Stimulated activated CD8-positive, alpha-beta memory T cell treated with anti-CD3 and anti-CD28 coated beads, Interleukin-15, amount 100 ng/mL, for 4 hours (primary cell): Measurements from ENCODE around the gene CRACDL.

Experiments
- DNase-seq, 2 donors: peaks; one replicate each; pipeline ENCODE4 v3.0.0-alpha.2; 2020; ENCODE audit warnings: low read depth in 2 of 2

Gene CRACDL, protein sequence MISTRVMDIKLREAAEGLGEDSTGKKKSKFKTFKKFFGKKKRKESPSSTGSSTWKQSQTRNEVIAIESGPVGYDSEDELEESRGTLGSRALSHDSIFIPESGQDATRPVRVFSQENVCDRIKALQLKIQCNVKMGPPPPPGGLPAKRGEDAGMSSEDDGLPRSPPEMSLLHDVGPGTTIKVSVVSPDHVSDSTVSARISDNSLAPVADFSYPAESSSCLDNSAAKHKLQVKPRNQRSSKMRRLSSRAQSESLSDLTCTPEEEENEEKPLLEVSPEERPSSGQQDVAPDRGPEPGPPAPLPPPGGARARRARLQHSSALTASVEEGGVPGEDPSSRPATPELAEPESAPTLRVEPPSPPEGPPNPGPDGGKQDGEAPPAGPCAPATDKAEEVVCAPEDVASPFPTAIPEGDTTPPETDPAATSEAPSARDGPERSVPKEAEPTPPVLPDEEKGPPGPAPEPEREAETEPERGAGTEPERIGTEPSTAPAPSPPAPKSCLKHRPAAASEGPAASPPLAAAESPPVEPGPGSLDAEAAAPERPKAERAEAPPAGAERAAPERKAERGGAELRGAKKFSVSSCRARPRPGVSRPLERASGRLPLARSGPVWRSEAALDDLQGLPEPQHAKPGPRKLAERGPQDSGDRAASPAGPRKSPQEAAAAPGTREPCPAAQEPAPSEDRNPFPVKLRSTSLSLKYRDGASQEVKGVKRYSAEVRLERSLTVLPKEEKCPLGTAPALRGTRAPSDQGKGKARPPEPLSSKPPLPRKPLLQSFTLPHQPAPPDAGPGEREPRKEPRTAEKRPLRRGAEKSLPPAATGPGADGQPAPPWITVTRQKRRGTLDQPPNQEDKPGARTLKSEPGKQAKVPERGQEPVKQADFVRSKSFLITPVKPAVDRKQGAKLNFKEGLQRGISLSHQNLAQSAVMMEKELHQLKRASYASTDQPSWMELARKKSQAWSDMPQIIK

DNA sequence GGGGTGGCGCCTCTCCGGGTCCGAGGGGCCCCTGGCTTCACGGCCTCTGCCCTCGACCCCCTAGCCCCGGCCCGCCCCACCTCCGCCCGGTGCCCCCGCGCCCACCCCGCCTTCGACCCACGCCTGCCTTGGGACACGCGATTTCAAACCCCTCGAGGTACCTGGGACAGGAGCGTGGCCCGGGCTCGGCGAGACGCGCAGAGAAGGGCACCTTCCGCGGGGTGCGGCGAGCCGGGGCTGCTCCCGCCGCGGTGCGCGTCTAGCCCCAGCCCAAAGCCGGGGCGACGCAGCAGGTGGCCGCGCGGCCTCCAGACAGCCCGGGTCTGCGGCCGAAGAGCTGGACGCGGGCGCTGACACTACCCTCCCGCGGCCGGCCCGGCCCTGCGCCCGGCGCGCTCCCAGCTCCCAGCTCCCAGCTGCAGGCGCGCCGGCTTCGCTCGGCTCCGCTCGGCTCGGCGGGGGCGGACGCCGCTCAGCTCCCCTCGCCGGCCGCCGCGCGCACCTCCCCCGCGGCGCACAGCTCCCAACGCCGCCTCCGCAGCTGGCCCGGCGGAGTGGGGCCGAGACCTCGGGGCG is at the start of gene CRACDL:
Gene CRACDL (minus strand): TSS at position 449 of the 576 bp plus-strand sequence. CDS start 89,425 bp downstream, outside the sequence.
- no peak for DNase-seq

DNA sequence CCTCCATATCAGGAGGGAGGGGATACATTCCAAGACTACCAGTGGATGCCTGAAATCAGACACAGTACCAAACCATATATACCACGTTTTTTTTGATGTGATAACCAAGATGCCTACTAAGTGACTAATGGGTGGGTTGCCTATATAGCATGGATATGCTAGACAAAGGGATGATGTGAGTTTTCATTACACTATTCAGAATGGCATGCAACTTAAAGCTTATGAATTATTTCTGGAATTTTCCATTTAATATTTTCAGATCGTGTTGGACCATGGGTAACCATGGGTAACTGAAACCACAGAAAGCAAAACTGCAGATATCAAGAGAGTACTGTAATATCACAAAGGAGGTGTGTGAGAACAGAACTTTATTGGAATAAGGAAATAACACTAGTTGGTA is 39.6 kb upstream of the CRACDL start:
- no peak for DNase-seq

DNA sequence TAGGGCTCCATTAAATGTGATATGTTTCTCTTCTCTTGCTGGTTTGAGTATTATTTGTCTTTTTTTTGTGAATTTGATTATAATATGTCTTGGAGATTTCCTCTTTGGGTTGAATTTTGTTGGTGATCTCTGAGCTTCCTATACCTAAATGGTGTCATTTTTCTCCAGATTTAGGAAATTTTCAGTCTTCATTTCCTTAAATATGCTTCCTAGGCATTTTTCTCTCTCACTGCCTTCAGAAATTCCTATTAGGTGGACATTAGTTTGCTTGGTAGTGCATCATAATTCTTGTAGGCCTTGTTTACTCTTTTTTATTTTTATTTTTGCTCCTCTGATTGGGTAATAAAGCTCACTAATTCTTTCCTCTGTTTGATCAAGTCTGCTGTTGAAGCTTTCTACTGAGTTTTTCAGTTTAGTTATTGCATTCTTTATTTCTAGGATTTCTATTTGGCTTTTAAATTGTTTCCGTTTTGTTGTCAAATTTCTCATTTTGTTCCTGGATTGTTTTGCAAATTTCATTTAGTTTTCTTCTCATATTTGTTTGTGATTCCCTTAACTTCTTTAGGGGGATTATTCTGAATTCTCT is 36.6 kb upstream of the CRACDL start:
- no peak for DNase-seq

DNA sequence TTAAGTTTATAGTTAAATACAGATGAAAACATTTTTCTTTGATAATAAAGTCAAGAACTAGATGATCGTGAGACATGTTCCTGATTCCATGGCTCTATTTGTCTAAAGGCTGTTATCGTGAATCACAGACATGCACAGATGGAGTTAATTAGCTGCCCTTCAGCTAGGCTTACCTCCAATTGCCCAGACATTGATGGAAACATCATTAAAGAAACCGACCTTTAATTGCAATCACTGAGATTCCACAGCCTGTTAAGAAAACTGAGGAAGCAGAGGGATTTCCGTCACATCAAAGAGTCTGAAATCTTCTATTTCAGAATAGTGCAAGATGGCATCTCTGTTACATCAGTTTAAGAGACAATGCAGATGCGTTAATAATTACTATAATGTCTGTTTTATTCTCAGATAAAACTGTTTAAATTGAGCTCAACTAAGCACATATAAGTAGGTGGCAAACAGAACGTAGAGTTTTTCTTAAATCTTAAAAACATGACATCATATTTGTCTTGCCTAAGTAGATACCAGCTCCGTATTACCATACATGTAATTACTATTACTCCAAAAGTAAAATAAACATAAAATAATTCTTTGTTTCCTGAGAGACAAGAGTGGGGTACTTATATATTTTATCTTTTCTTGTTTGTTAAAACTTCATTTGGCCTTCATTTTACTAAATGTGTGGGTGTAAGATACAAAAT is 23.9 kb upstream of the CRACDL start:
- DNase-seq, result no peak

DNA sequence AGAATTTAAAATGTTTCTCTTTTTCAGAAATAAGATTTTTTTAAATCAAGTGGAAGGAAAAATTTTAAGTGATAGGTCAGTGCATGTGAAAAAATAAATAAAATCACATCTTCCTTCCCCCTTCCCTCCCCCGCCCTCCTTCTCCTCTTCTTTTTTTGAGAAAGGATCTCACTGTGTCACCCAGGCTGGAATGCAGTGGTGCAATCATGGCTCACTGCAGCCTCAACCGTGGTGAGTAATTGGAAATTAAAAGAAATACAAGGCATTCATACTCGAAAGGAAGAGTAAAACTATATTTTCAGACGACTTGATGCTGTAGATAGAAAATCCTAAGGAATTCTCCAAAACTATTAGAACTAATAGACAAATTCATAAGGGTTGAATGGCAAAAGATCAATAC is 16.9 kb upstream of the CRACDL start:
- DNase-seq, result no peak

DNA sequence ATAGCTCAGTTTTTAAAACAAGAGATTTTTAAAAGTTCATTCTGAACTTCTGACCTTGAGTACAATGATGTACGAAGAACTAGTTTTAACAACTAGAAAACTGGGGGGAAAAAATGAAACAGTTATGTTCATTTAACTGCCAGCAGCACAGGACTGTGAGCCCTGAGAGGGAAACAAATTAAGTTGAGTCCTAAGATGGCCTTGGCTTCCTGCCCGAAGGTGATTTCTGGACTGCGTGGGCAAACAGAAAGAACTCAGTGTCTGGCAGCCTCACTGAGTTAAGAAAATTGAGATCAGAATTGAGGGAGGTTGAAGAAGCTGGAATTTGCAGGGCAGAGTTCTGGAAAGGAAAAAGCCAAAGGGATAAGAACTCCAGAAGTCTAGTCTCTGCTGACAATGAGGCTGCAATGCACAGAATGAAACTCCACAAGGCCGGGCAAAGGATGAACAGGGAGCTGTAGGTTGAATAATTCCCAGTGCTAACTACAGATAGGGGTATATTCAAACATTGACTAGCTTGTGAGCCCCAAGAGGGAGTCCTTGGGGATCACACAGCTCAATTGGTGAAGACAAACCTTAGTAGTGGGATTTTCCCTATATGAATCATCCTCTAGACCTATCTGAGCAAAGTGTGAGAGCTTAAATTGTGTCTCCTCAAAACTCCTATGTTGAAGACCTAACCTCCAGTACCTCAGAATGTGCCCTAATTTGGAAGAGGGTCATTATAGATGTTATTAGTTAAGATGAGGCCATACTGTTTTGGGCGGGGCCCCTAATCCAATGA is 13.1 kb upstream of the CRACDL start:
- no peak for DNase-seq

DNA sequence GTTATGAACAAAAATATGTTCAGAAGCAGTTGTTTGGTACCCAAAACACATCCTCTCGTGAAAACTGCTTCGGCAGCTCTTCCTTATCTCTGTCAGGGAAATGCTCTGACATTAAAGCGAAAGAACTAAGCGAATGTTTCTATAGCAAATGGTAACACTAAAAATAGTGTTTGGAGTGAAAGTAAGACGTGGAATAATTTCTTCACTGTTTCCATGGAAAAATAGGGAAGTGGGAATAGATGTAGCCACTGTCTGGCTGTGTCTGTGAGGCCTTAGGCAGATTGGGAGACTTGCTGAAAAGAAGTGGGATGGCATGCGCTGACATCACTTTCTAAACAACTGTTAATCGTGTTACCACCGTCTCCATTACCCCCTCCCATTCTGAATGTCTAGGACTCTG is 11.5 kb upstream of the CRACDL start:
- no peak for DNase-seq

DNA sequence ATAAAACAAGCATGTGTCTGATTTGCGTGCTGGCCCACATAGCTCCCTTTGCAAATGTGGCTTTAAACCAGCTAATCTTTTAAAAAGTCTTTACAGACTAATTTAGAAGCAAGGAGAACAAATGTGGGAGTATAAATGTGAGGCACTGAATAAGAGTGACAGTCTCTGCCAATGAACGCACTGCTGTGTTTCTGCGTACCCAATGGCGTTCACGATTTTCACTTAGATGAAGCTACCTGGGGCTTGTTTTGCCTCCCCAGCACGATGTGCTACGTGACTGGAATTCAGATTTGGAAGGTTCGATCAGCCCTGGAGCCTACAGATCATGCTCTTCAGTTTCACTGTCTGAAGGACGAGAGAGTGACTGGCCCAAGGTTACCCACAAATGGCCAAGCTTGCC is 10.8 kb upstream of the CRACDL start:
- no peak for DNase-seq

DNA sequence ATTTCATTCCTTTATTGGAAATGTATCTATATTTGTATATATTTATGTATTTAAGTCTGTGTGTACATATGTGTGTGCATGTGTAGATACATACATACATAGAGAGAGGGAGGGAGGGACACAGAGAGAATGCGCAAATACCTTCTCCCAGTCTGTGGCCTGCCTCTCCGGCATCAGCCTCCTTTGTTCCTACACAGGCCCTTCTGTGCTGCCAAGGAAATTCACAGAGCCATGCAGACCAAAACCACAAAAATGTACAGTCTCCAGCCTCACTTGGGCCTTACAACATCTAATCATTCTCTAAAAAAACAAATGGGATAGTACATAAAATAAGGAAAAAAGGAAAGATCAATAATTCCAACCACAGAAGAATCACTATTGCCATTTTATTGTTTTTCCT is 8.8 kb upstream of the CRACDL start:
- DNase-seq, result no peak

DNA sequence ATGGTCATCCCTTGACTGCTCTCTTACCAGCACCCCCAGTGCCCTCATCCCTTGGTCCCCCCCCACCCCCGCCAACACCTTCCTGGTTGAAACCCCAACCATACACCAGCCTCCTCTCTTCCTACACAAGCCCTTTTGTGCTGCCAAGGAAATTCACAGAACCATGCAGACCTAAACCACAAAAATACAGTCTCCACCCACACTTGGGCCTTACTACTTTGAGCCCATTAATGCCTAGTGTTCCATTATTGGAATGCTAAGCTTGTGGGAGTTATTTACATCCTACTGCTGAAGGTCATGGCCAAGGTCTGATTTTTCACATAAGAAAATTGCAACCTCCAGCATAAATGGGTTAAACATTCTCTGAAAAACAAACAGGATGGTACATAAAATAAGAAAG is 4.1 kb upstream of the CRACDL start:
- DNase-seq, result no peak

DNA sequence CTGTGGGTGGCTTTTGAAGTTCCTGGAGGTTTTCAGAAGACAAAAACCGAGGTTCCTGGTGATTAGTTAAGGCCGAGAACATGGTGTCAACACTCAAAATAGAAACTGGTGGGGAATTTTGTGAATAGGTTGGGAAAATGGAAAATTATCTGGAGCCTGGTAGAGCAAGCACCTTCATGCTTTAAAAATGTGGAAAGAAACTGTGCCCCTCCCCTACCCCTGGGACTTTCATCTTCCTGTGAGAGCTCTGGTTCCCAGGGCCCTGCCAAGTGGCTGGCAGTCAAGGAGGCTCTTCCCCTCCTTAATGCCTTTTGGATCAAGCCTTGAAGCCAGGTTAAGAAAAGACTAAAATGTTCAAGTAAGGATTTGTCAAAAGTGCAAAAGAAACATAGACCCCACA is 1.9 kb upstream of the CRACDL start:
- no peak for DNase-seq

DNA sequence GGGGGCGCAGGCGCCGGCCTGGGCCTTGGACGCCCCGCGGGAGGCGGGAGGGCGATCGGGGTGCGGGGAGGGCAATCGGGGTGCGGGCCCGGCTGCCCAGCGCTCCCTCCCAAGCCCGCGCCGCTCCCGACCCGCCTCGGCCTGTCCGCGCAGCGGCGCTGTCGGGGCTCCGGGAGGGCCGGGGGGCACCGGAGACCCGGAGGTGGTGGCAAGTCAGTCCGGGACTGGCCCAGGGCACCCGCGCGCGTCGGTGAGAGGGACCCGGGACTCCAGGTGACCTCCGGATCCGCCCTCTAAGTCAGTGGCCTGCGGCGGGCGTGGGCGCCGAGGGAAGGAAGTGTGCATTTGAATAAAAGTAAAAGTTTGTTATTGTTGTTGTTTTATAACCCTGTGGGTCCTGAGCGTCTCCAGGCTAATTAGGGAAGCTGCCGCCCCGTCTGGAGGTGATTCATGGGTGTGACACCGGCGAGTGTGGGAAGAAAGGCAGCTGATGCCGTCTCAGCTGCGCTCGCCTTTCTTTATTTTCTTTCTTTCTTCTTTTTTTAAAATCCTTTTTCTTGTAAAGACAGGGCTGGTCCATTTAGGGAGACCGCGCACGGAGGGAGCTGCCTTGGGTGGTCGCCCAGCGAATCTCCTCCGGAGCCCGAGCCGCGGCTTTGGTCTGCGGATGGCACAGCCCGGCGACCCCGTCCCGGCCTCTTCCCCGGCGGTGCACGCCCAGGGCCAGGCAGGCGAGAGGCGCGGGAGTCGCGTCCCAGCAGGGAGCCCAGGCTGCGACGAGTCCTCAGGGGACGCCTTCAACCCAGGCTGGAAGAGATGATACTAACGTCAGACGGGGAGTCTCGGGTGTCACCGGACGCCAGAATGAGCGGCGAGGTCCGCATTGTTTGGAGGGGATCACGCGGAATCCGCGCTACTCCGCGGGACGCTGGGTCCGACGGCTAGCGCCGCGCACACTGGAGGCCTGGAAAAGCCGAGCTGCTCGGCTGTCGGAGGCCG is 627 bp upstream of the CRACDL start:
- DNase-seq, result no peak

DNA sequence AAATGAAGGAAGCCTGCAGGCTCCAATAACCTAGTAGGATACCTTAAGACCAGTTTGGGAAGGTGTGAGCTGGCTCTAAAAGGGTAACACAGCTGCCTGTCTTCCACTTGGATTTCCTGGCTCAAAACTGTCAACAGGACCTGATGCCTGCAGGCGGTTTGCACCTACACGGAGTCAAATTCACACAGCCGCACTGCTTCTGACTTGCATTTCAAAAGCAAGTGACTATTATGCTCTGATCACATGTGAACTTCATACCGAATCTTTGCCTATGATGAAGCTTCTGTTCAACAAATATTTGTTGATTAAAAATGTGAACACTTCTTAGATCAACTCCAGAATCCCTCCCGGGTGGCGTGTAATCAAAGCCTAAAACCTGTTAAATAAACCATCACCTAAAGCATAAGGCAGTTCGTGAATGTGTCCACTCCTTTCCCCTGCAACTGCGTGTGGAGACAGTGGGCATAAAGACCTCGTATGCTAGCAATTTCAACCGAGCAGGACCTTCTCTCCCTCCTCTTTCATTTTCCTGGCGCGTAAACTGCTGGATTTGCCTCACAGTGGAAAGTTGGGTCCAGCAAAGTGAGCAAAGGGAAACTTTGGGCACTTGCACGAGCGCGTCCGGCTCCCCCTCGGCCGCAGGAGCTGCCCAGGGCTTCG is 784 bp downstream of the CRACDL start:
- DNase-seq, result no peak

DNA sequence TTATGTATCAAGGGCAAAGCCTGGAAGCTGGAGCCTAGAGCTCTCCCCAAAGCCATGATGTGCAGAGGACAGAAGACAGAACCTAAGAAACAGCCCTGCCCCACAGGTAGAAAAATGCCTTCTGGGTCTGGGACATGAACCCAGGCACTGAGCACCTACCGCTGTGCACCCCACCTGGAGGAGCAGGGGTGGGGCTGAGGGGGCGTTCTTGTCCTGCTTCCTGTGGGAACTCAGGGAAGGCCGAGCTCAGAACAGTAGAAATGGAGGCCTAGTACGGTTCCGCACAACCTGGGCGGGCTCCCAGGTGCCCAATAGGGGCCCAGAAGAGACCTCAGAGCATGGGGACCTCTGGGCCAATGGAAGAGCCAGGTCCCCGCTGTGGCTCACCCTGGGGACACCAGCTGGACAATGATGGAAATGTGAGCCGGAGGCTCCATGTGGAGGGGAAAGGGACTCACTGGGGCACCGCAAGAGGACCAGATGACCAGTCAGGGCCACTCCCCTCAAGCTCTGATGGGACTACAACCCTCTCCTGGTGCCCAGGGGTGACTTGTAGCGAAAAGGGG is 3.2 kb downstream of the CRACDL start:
- DNase-seq, result no peak

DNA sequence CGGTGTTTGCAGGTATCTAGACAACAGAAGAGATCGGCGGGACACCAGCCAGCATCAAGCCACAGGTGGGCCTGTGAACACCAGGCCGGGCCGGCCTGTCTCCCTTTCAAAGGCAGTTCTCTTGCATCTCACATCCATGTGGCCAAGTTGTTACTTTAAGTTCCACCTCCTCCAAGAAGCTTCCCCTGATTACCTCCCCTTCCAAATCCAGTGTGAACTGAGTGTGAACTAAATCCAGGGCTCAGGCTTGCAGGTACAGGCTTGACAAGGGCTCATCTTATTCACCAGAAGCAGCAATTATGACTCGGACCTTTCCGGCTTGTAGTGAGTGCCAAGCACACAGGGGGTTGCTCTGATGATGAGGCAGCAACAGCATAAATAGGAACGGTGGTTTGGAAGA is 3.9 kb downstream of the CRACDL start:
- no peak for DNase-seq

DNA sequence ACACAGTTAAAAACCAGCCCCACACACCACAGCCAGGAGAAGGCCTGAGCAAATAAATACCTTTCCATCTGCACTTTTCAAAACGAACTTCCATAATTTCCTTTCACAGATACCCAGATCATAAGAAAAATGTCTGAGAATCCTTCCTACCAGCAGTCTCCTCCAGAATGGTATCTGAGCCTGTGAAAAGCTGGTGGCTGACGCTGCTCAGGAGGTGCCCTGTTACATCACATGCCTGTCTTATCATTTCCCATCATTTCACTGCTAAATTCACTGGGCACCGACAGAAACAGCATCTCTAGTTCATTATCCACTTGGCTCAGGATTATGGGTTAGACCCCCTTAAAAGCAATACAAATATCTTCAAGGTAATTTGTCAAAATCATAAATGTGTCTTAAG is 4.4 kb downstream of the CRACDL start:
- DNase-seq, result no peak

DNA sequence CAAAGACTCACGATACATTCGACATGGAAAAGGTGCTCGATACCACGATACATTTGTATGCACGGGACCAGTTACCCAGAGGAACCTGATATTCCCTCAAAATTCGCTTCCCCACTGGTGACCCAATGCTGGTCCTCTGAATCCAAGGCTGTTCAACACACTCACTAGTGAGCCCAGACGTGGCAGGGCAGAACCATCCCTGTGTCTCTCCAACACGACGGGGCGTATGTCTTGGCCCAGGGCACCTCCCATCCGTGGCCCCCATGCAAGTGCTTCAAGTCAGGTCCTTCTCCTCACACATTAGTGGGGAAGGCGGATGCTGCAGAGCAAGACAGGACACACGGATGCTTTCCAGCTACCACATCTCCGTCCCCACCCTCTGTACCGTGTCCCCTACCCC is 6.1 kb downstream of the CRACDL start:
- DNase-seq, result no peak

DNA sequence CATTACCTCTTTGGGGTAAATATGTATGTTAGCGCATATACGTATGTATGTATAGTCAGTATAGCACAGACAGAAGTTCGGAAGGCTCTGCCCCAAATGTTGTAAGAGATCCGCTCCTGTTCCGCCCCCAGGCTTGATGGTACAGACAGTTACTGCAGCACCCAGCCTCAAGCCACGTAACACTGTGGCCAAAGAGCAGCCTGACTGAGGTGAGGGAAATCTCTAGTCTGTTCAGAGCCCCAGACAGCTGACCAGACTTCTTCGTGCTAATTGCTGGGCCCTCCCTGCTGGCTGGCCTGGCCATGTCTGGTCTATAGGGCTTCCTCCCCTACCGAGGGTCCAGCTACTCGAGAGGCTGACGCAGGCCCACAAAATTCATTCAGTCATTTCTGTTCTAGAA is 7.8 kb downstream of the CRACDL start:
- no peak for DNase-seq

DNA sequence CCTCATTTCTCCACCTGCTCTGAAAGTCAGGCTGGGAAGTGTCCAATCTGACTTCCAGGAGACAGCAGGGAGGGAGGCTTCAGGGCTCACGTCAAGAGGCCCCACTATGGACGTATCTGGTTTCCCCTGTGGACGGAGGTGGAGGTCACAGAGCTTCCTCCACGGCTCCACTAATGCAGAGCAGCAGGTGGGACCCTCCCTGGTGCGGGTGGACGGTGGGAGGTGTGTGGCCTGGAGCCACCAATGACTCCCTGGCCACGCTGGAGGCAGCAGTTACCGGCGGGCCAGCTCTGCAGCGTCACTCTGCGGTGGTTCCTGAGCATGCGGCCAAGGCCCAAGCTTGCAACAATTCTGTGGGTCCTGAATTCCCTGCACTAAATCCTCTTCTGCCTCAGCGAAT is 9.0 kb downstream of the CRACDL start:
- no peak for DNase-seq
